GM13976 (cell line): ENCODE data around the gene PIP5K1B.

Experiments used
- DNase-seq: peaks from one replicate; pipeline ENCODE4 v3.0.0; 2012; ENCODE audit warnings: low spot score
- in situ Hi-C: fragments of 300-500 bp; cut with MboI; formaldehyde crosslinking; loops from one replicate; pipeline ENCODE4 v1.12.0; 2022; ENCODE audit warnings: low sequenced_read_pairs, mixed read lengths, inconsistent platforms; ENCODE audit not compliant: unreplicated experiment
- TF ChIP-seq, protein P1 (sequence below): IDR thresholded peaks from 2 replicates; pipeline ENCODE4 v1.5.1; 2012; ENCODE audit warnings: borderline replicate concordance, mild to moderate bottlenecking; ENCODE audit not compliant: insufficient read depth; ENCODE audit errors: extremely low read depth, missing control alignments, control extremely low read depth

The PIP5K1B gene

DNA sequence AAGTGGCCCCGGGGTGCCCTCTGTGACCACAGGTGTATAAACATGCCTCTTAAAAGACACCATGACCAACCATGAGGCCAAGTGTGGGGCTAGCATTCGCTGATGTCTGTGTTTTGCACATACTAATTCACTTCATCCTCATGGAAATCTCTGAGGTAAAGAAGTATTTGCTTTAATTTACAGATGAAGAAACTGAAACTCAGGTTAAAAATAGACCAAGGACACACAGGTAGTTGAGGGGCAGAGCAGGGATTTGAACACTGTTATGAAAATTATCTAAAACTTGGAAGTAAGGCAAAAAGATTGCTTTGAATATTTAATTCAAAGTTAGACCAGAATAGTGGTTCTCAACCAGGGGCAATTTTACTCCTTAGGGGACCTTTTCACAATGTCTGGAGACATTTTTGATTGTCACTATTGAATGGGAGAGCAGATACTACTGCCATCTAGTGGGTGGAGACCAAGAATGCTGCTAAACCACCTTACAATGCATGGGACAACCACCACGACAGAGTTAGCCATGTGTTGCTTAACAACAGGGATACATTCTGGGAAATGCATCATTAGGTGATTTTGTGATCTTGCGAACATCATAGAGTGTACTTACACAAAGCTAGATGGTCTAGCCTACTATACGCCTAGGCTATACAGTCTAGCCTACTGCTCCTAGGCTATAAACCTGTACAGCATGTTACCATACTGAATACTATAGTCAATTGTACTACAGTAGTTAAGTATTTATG, 322.5 kb downstream of the PIP5K1B start:
- in situ Hi-C loops, result loop anchor here (10.0 kb wide), 1 partner anchor 343 kb away; no protein-coding TSS in a partner anchor
- DNase-seq, result peak; percentile 70
- TF ChIP-seq, protein P1, sequence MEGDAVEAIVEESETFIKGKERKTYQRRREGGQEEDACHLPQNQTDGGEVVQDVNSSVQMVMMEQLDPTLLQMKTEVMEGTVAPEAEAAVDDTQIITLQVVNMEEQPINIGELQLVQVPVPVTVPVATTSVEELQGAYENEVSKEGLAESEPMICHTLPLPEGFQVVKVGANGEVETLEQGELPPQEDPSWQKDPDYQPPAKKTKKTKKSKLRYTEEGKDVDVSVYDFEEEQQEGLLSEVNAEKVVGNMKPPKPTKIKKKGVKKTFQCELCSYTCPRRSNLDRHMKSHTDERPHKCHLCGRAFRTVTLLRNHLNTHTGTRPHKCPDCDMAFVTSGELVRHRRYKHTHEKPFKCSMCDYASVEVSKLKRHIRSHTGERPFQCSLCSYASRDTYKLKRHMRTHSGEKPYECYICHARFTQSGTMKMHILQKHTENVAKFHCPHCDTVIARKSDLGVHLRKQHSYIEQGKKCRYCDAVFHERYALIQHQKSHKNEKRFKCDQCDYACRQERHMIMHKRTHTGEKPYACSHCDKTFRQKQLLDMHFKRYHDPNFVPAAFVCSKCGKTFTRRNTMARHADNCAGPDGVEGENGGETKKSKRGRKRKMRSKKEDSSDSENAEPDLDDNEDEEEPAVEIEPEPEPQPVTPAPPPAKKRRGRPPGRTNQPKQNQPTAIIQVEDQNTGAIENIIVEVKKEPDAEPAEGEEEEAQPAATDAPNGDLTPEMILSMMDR, result peak; percentile 63

GRCh38 chr9:69028754-69029153, 323.7 kb downstream of the PIP5K1B start:
- no peak for DNase-seq
- TF ChIP-seq, protein P1, result no peak
- in situ Hi-C loops, result loop anchor here (10.0 kb wide), 1 partner anchor 344 kb away; no protein-coding TSS in a partner anchor

- TF ChIP-seq, protein P1, result no peak
- DNase-seq, result no peak
- in situ Hi-C loops, result loop anchor here (10.0 kb wide), 1 partner anchor 345 kb away; no protein-coding TSS in a partner anchor
Observed at GRCh38 chr9:69029535-69029934, 324.5 kb downstream of the PIP5K1B start.

DNA sequence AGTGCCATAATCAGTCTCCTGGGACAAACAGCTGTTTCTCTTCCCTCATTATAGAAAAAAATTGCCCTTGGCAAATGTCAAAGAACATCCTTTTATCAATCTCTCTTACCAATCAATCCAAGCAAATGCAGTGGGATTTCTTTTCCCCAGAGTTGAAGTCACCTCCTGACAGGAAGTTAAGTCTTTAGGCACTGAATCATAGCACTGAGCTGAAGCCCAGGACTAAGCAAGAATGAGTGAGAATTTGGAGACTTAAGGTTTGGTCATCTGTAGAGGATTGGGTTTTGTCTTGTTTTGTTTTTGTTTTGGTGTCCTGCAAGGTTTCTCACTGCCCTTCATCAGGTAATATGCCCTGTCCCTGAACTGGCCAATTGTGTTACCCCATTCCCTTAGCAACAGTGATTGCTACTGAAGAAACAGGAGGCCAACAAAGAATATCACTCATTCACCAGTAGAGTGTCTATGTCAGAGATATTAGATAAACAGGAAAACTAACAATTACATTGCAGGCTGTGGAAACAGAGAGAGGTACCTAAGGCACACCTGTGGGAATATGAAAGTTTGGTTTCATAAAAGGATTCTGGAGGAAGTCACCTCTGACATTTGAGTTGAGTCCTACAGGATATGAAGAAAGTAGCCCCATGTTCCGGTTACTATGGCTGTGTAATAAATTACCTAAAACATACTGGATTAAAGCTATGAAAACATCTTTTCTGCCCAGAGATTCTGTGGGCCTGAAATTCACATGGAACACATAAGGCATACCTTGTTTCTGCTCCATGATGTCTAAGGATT, 326.0 kb downstream of the PIP5K1B start:
- no peak for DNase-seq
- in situ Hi-C loops, result no loop called here
- TF ChIP-seq, protein P1, result no peak

GRCh38 chr9:69034071-69034470, 329.0 kb downstream of the PIP5K1B start:
- in situ Hi-C loops, result no loop called here
- TF ChIP-seq, protein P1, result no peak
- no peak for DNase-seq

GRCh38 chr9:69035438-69036308, 330.6 kb downstream of the PIP5K1B start, which contains the start of gene FXN:
TSS of gene FXN (plus strand) at chr9:69035752. CDS start at chr9:69035783, 31 bp downstream.
- TF ChIP-seq, protein P1, result peak; percentile 98
- peak; percentile 94 for DNase-seq
- in situ Hi-C loops, result no loop called here
